ENCODE measurements around the gene EFNA1.
A peak's percentile ranks its signal among the peaks of the same experiment; 100 is the strongest.
"Not testable (repeated sequence)": the region's sequence is repeated elsewhere in the genome, so short reads cannot be mapped to it uniquely, and the experiment has no call there.

EFNA1 gene

GRCh38 chr1:155166051-155166470 is 38.4 kb downstream of the EFNA1 start:
- FAIRE-seq = no peak
- DNase-seq (ENCODE audit: insufficient read length, low spot score) = no peak
- no peak for TF ChIP-seq POLR2A (IDR thresholded peaks at IDR 0.05; ENCODE audit: low read depth, low read length)

DNA sequence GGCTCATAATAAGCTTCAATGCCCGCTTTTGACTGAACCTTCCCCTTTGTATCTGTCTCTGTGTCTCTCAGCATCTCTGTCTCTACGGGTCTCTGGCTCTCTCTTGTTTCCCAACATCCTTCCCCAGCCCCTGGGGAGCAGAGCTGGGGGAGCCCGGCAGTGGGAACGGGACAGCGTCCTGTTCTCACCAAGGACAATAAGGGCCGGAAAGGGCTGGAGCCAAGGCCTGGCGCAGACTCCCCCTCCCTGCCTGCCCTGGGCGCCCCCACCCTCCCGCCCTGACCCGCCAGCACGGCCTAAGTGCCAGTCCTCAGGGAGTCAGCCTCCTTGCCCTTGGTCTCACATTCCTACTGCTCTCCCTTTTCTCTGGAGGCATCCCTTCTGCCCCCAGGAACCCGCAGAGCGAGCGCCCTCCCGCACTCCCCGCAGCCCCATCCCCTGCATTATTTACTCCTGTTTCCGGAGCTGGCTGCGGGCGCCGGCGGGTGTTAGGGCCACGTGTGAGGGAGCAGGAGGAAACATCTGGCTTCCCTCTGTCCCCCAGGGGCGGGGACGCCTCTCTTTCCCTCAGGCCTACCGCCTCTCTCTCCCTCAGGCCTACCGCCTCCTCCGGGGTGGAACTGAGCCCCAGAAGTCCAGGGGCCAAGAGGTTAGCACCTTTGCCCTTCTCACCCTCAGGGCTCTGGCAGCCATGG is 38.9 kb downstream of the EFNA1 start:
- TF ChIP-seq POLR2A (IDR thresholded peaks at IDR 0.05; ENCODE audit: low read depth, low read length) = no peak
- FAIRE-seq (no peak), DNase-seq (ENCODE audit: insufficient read length, low spot score) (no peak)

GRCh38 chr1:155167166-155168104 is 39.8 kb downstream of the EFNA1 start:
- DNase-seq (ENCODE audit: insufficient read length, low spot score) (peak; percentile 82), FAIRE-seq (no peak)
- TF ChIP-seq POLR2A (IDR thresholded peaks at IDR 0.05; ENCODE audit: low read depth, low read length) = 0 out of 2 replicates have a peak, but pooled peaks have one; percentile 6

DNA sequence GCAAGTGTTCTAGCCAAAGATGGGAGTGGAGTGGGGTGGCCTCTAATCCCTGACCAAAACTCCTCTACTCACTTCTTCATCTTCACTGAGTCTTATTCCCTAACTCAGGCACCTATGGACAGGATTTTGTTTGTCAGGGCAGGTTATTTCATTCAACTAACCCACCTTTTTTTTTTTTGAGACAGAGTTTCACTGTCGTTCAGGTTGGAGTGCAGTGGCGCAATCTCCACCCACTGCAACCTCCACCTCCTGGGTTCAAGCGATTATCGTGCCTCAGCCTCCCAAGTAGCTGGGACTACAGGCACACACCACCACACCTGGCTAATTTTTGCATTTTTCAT is 40.4 kb downstream of the EFNA1 start:
- not testable (repeated sequence) for DNase-seq (ENCODE audit: insufficient read length, low spot score); FAIRE-seq

DNA sequence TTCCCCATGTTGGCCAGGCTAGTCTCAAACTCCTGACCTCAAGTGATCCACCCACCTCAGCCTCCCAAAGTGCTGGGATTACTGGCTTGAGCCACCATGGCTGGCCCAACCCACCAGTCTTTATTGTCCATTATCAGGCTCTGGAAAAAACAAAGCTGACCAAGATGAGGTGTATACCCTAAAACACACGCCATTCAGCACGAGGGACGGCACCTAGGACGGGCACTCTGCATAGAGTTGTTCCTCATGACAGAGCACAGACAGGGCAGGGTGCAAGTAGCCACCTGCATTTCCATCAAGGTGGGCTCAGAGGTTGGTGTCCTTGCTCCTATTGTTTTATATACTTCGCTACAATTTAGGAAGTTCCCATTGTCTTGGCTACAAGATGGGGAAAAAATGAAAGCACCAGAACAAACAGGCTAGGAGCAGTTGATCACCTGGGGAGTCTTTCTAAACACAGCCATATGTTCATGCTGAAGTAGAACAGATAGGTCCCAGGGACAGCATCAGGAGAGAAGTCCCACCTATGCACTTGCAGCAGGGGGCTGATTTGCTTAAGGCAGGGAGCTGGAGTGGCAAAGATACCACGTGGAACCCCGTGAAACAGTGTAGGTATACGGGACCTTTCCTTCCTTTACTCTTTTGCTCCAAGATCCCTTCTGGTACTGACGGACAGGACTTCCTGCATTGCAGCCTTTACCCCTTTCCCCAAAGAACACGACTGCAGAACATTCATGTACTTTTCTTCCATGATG is 41.0 kb downstream of the EFNA1 start:
- DNase-seq (ENCODE audit: insufficient read length, low spot score) (no peak), FAIRE-seq (no peak)
- no peak for TF ChIP-seq POLR2A (IDR thresholded peaks at IDR 0.05; ENCODE audit: low read depth, low read length)

- TF ChIP-seq POLR2A (IDR thresholded peaks at IDR 0.05; ENCODE audit: low read depth, low read length) = no peak
- FAIRE-seq (no peak), DNase-seq (ENCODE audit: insufficient read length, low spot score) (no peak)
These were observed 41.9 kb downstream of the EFNA1 start for GRCh38 chr1:155169541-155169940.

DNA sequence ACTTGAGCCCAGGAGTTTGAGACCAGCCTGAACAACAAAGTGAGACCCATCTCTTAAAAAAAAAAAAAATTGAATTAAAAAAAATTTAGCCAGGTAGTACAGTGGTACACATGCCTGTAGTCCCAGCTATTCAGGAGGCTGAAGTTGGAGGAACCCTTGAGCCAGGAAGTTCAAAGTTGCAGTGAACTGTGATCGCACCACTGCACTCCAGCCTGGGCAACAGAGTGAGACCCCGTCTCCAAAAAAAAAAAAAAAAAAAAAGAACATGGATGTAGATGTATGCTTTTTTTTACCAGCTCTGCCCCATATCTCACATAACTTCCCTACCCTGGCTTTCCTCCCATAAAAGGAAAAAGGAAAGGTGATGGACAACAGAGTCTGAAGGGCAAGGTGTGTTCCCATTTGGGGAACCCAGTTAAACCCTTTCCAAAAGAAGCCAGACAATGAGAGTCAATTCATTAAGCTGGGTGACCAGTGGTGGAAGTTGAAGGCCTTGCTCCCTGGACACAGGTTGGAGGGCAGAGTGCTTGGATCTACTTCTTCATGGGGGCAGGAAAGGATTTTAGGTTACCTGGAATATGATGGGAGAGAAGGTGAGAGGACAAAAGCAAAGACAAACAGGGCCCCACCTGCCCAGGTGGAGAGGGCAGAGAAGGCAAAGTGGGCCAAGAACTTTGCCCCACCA is 42.6 kb downstream of the EFNA1 start:
- no peak for TF ChIP-seq POLR2A (IDR thresholded peaks at IDR 0.05; ENCODE audit: low read depth, low read length)
- FAIRE-seq (no peak), DNase-seq (ENCODE audit: insufficient read length, low spot score) (no peak)

- TF ChIP-seq POLR2A (IDR thresholded peaks at IDR 0.05; ENCODE audit: low read depth, low read length) = no peak
- no peak for FAIRE-seq
- no peak for DNase-seq (ENCODE audit: insufficient read length, low spot score)
These were observed 43.1 kb downstream of the EFNA1 start for GRCh38 chr1:155170806-155171205.

GRCh38 chr1:155171836-155172731 is 44.4 kb downstream of the EFNA1 start:
- no peak for TF ChIP-seq POLR2A (IDR thresholded peaks at IDR 0.05; ENCODE audit: low read depth, low read length)
- no peak for FAIRE-seq
- DNase-seq (ENCODE audit: insufficient read length, low spot score) = no peak

DNA sequence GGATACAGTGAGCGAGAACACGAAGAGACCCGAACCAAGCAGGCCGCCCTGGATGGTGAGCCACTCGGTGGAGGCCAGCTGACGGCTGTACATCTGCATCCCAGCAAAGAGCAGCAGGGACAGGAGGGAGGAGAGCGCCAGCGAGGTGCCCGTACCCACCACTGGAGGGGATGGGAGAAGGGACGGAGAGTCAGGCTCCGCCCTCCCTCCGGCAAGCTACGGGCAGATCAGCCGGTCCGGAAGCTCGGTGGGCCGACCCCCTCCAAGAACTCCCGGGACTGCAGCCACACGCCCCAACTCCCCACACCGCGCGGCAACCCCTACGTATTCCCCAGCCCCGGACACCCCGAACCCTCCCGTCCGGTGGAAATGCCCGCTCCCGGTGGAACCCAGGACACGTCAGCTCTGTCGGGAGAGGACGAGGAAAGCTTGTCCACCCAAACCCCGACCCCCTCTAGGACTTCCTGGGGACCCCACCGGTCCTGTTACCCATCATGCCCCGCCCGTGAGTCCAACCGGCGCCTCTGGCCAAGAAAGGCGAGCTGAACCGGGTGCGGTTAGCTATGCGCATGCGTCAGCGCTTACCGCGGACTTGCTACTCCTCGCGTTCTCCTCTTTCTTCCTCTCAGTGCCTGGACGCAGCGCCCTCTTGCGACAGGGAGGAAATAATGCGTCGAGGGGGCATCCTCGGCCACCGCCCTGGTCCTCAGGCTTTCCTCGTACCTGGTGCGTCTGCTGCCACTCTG is 45.2 kb downstream of the EFNA1 start, which contains the start of gene KRTCAP2:
KRTCAP2 (minus strand) TSS at position 573 of the 746 bp plus-strand sequence; CDS start at position 493, 80 bp downstream.
- TF ChIP-seq POLR2A (IDR thresholded peaks at IDR 0.05; ENCODE audit: low read depth, low read length) = peak; percentile 87
- FAIRE-seq = no peak
- peak; percentile 97 for DNase-seq (ENCODE audit: insufficient read length, low spot score)

GRCh38 chr1:155173478-155174323 is 46.0 kb downstream of the EFNA1 start, which contains the start of gene TRIM46:
Gene TRIM46, plus strand, starts transcription at chr1:155173849. Its CDS starts 118 bp downstream, at chr1:155173967.
- TF ChIP-seq POLR2A (IDR thresholded peaks at IDR 0.05; ENCODE audit: low read depth, low read length) = no peak
- peak; percentile 70 for DNase-seq (ENCODE audit: insufficient read length, low spot score)
- no peak for FAIRE-seq

Data from H54 (cell line).